Heart right ventricle (tissue), 16 donors: Measurements from ENCODE around the gene HEBP1. TPM values are rescaled to one million over a fixed set of nuclear protein-coding genes. Genes with fewer than 3 reads are reported as not detected.

ENCODE experiments used
- ATAC-seq, 8 donors: fragments of 200-7000 bp; cut with Tn5 transposase; one replicate each; pipeline ENCODE4 v1.9.1; 2020; ENCODE audit warnings: mild to moderate bottlenecking in 8 of 8, moderate library complexity in 8 of 8, moderate number of reproducible peaks in 1 of 8
- DNase-seq, 2 donors: peaks; one replicate each; pipeline ENCODE4 v3.0.0-alpha.2; 2020
- H3K27ac ChIP-seq, 10 donors: fragments of 200-600 bp; sonication (generic) in 2 of 10; one replicate each; pipeline versions ENCODE4 v1.5.0 to v1.8.0; 2020 to 2022; ENCODE audit warnings: mild to moderate bottlenecking in 3 of 10
- H3K27me3 ChIP-seq, 7 donors: fragments of 200-600 bp; one replicate each; pipeline ENCODE4 v1.8.0; 2021 to 2022; ENCODE audit warnings: mild to moderate bottlenecking in 2 of 7
- H3K36me3 ChIP-seq, 9 donors: fragments of 200-600 bp; sonication (generic) in 1 of 9; one replicate each; pipeline versions ENCODE4 v1.5.0 to v1.8.0; 2020 to 2022; ENCODE audit warnings: mild to moderate bottlenecking in 2 of 9
- H3K4me1 ChIP-seq, 9 donors: fragments of 200-600 bp; sonication (generic) in 1 of 9; one replicate each; pipeline versions ENCODE4 v1.5.0 to v1.8.0; 2020 to 2022; ENCODE audit warnings: mild to moderate bottlenecking in 4 of 9
- H3K4me3 ChIP-seq, 10 donors: fragments of 200-600 bp; sonication (generic) in 2 of 10; one replicate each; pipeline versions ENCODE4 v1.5.0 to v1.8.0; 2020 to 2022; ENCODE audit warnings: mild to moderate bottlenecking in 7 of 10, moderate library complexity in 2 of 10
- H3K9me3 ChIP-seq, 11 donors: fragments of 200-600 bp in 10 of 11; sonication (generic) in 2 of 11; one replicate each; pipeline versions ENCODE4 v1.5.0 to v1.8.0; 2013 to 2022; ENCODE audit warnings: mild to moderate bottlenecking in 2 of 11, control low read depth in 1 of 11, moderate library complexity in 1 of 11
- WGBS, 2 donors: extraction: QIAGEN DNeasy Blood & Tissue Kit; methylation state at CpG; one replicate each; pipeline ENCODE4 v1.1.7; 2013; ENCODE audit warnings: inconsistent platforms in 1 of 2; 5-methylcytosine and 5-hydroxymethylcytosine counted together
- intact Hi-C, 10 donors: fragments of 100-400 bp; cut with DNase I; formaldehyde crosslinking; loops; one replicate each; pipeline versions ENCODE4 v1.11.1 to v1.14.2; 2022
- polyA plus RNA-seq, 2 donors: library from polyadenylated mRNA; stranded (reverse); fragments of 200-250 nt; gene quantifications; one replicate each; pipeline ENCODE4 v1.2.3, GENCODE V29; 2013
- total RNA-seq, 10 donors: library from RNA; stranded (reverse); fragmentation: NEBNext Ultra II Directional in 3 of 10; extraction: Animal tissue kit (Norgen Biotek cat#: 25700) in 3 of 10; gene quantifications; one replicate each; pipeline versions ENCODE4 v1.2.1 to v1.2.4, GENCODE V29; 2021 to 2023
- TF ChIP-seq, protein P1 (sequence below), 9 donors: fragments of 200-600 bp; sonication (generic) in 2 of 9; IDR thresholded peaks; one replicate each; pipeline versions ENCODE4 v1.5.0 to v1.8.0; 2021 to 2022; ENCODE audit warnings: antibody characterized with exemption in 9 of 9, mild to moderate bottlenecking in 5 of 9, moderate library complexity in 1 of 9
- donor health status: Arrhythmogenic right ventricular cardiomyopathy.
- donor health status: ischemic (EF 13 %, LVEDD 7.1; RV severe dilation, severe dysfunction).
- donor health status: healthy with polysubstance abuse.
- donor health status: DM: no; HTN: yes; CAD: no.
- donor health status: DM: no; HTN: no; CAD: no.
- donor health status: ischemic (EF 25% LVEDD 6.9; RV normal size, moderate dysfunction).
- donor health status: ischemic (EF 25% LVEDD 5.7; RV mildly dilated, moderate dysfunction).
- donor health status: healthy.
- donor health status: DM: yes; HTN: yes; CAD: no.
- donor health status: Ischemic cardiomyopathy.
- donor health status: ischemic (EF 35%, LVEDD 5.7; RV mildly dilated, moderate dysfunction).
- donor health status: nonischemic (EF 11% LVEDD 7.7; RV severe dilation, severe dysfunction).
- donor health status: DM: yes; HTN: yes; CAD: no.
- donor health status: PGD.
- donor health status: ischemic (EF 29% LVEDD 5.4; RV normal size, mild dysfunction).
- donor health status: nonischemic (EF 23%, LVEDD 6.1; RV moderate dilation, normal function).

Gene HEBP1
- total and polyA plus RNA-seq, 12 donors, result 23.7 to 72.0 (median 51.4) TPM

DNA sequence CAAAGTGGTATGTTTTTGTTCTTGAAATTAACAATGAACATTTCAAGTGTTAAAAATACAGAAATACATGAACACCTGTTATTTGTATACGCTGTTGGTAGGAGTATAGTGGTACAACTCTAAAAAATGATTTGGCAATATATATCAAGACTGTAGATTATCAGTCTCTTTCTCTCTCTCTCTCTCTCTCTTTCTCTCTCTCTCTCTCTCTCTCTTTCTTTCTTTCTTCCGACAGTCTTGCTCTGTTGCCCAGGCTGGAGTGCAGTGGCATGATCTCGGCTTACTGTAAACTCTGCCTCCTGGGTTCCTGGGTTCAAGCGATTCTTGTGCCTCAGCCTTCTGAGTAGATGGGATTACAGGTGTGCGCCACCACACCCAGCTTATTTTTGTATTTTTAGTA lies 12.6 kb downstream of the HEBP1 start:
- ATAC-seq (no peak), DNase-seq (no peak)
- WGBS, 2 donors, result 78 to 93% methylated on average over 5 of the region's 5 CpGs
- intact Hi-C loops, result loop anchor here in 7 of 10 donors (5.0 to 10.0 kb wide), 7 partner anchors 70 to 247 kb away; partner anchors contain the start of gene APOLD1 (in 1 of the 7)
- no peaks in the 10 kb centered on the region for H3K9me3 ChIP-seq
- H3K27ac ChIP-seq, result no peak overlapping the region
- no peaks in the 10 kb centered on the region for H3K27me3 ChIP-seq
- no peak overlapping the region for H3K4me3 ChIP-seq
- H3K36me3 ChIP-seq, result peaks cover 0 to 63% (median 30%) of the 10 kb centered on the region in 9 donors
- peaks cover 0 to 12% (median 0%) of the 10 kb centered on the region in 9 donors for H3K4me1 ChIP-seq
- TF ChIP-seq, protein P1, sequence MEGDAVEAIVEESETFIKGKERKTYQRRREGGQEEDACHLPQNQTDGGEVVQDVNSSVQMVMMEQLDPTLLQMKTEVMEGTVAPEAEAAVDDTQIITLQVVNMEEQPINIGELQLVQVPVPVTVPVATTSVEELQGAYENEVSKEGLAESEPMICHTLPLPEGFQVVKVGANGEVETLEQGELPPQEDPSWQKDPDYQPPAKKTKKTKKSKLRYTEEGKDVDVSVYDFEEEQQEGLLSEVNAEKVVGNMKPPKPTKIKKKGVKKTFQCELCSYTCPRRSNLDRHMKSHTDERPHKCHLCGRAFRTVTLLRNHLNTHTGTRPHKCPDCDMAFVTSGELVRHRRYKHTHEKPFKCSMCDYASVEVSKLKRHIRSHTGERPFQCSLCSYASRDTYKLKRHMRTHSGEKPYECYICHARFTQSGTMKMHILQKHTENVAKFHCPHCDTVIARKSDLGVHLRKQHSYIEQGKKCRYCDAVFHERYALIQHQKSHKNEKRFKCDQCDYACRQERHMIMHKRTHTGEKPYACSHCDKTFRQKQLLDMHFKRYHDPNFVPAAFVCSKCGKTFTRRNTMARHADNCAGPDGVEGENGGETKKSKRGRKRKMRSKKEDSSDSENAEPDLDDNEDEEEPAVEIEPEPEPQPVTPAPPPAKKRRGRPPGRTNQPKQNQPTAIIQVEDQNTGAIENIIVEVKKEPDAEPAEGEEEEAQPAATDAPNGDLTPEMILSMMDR (IDR thresholded peaks at IDR 0.05), result no peak

DNA sequence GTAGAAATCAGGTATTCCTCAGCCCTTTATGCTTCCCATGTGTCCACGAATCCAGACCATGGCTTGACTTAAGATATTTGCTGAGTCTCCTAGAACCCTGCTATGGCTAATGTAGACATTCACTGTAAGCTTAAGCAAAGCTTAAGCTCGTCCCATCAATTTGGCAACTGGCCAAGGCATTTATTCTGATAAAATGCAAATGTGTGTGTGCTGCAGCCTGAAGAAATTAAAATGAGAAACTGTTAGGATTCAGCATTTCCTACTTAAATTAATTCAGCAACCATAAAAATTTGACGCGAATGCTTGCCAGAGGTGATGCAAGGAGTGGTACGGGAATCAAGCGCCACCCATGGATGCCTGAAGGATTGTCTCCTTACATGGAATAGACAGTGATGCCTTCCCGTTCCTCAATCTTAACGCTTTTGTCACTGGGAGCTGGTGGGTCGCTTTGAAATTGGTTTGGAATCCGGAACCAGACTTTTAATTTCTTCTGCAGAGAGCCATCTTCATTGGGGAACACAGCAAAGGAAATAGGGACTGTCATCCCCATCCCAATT lies 13.2 kb downstream of the HEBP1 start:
- TF ChIP-seq, protein P1 (IDR thresholded peaks at IDR 0.05), result no peak
- Histone ChIP-seq H3K36me3 (peaks cover 0 to 69% (median 30%) of the 10 kb centered on the region in 9 donors), H3K27ac (no peak overlapping the region), H3K4me1 (peaks cover 0 to 9% (median 0%) of the 10 kb centered on the region in 9 donors), H3K9me3 (no peaks in the 10 kb centered on the region), H3K4me3 (no peak overlapping the region), H3K27me3 (no peaks in the 10 kb centered on the region)
- intact Hi-C loops, result loop anchor here in 7 of 10 donors (5.0 to 10.0 kb wide), 7 partner anchors 70 to 248 kb away; partner anchors contain the start of gene APOLD1 (in 1 of the 7)
- WGBS, 2 donors, result 85 to 86% methylated on average over 10 of the region's 10 CpGs
- no peak for ATAC-seq
- no peak for DNase-seq

DNA sequence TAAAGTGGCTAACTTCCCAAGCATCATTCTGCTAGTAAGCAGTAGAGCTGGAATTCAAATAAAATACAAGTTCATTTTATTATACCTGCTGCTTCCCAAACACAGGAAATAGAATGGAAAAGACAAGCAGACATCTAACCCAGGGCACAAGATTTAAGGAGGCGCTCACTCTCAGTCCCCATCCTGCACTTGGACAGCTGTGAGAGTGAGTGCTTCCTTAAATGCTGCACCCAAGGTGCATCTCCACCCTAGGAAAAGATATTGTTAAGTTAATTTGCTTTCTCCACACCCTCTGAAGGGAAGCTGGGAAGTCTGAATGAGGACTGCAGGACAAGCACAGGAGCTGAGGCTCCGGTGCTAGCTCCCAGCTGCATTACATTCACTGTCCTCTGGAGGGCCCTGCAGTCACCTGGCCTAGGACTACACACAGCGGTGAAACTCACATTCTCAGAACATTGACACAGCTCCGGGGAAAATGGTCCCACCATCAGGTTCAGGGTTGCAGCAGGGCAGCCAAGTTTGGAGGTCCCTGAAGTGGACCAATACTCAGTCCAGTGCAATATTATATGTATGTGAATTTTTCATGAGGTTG lies 14.2 kb downstream of the HEBP1 start:
- TF ChIP-seq, protein P1 (IDR thresholded peaks at IDR 0.05), result peak in 7 of 9 donors; percentile 30 to 54 (median 37)
- intact Hi-C loops, result loop anchor here in 7 of 10 donors (5.0 to 10.0 kb wide), 7 partner anchors 69 to 249 kb away; partner anchors contain the start of gene APOLD1 (in 1 of the 7)
- peak in 3 of 8 donors; percentile 14 to 51 (median 24) for ATAC-seq
- no peaks in the 10 kb centered on the region for H3K9me3 ChIP-seq
- peaks cover 0 to 78% (median 30%) of the 10 kb centered on the region in 9 donors for H3K36me3 ChIP-seq
- peaks cover 0 to 5% (median 0%) of the 10 kb centered on the region in 9 donors for H3K4me1 ChIP-seq
- no peak overlapping the region for H3K4me3 ChIP-seq
- no peak overlapping the region for H3K27ac ChIP-seq
- no peak for DNase-seq
- 83 to 91% methylated on average over 4 of the region's 4 CpGs for WGBS, 2 donors
- H3K27me3 ChIP-seq, result no peaks in the 10 kb centered on the region

DNA sequence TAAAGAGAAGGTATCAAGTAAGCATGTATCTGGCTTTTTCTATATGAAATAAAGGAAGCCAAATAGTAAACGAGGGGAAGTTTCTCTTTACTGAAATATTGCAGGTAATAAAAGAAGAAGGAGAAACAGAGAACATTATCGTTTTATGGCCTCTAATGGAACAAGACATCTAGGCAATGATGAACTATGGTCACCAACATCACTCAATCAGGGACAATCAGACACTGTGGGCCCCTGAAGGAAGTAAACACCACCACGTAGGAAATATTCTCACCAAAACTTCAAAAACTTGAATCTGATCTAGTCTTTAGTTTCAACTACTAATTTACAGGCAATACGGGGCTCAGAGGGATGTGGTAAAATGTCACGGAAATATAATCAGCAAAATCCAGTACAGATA lies 15.9 kb downstream of the HEBP1 start:
- Histone ChIP-seq H3K4me3 (no peak overlapping the region), H3K9me3 (no peaks in the 10 kb centered on the region), H3K36me3 (peaks cover 0 to 90% (median 29%) of the 10 kb centered on the region in 9 donors), H3K27ac (no peak overlapping the region), H3K27me3 (no peaks in the 10 kb centered on the region), H3K4me1 (peaks cover 0 to 13% (median 3%) of the 10 kb centered on the region in 9 donors)
- intact Hi-C loops, result loop anchor here in 9 of 10 donors (5.0 to 10.0 kb wide), 8 partner anchors 67 to 251 kb away; partner anchors contain the start of gene APOLD1 (in 2 of the 9)
- WGBS, 2 donors, result 88 to 97% methylated on average over 5 of the region's 5 CpGs
- TF ChIP-seq, protein P1 (IDR thresholded peaks at IDR 0.05), result no peak
- ATAC-seq (no peak), DNase-seq (no peak)
